NB4 (cell line): ENCODE results near the gene DPP10.

Source experiments
- TF ChIP-seq, protein P1 (sequence below): IDR thresholded peaks from one replicate; pipeline ENCODE4 v1.5.1; 2012; ENCODE audit warnings: low read depth, low read length
- TF ChIP-seq, protein P2 (sequence below): IDR thresholded peaks from 2 replicates; pipeline ENCODE4 v1.6.1; 2011; ENCODE audit warnings: low read depth, low read length

DNA sequence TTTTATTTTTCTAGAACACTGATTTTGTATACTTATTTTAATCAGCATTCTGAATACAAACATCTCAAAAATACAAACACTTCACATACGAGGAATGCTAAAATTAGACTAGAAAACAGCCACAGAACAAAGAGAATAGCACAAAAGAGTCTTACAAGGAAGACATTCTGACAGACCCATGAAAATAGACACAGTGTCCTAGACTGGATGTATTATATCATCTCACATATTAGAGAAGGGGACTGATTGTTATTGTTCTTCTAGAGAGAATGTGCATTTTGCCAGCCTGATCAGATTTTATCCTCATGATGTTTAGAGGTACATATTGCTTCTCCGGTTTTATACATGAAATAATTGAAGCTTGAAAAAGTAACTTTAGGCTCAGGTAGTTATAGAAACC lies 357.9 kb downstream of the DPP10 start:
- TF ChIP-seq, protein P1, sequence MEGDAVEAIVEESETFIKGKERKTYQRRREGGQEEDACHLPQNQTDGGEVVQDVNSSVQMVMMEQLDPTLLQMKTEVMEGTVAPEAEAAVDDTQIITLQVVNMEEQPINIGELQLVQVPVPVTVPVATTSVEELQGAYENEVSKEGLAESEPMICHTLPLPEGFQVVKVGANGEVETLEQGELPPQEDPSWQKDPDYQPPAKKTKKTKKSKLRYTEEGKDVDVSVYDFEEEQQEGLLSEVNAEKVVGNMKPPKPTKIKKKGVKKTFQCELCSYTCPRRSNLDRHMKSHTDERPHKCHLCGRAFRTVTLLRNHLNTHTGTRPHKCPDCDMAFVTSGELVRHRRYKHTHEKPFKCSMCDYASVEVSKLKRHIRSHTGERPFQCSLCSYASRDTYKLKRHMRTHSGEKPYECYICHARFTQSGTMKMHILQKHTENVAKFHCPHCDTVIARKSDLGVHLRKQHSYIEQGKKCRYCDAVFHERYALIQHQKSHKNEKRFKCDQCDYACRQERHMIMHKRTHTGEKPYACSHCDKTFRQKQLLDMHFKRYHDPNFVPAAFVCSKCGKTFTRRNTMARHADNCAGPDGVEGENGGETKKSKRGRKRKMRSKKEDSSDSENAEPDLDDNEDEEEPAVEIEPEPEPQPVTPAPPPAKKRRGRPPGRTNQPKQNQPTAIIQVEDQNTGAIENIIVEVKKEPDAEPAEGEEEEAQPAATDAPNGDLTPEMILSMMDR: no peak
- TF ChIP-seq, protein P2, sequence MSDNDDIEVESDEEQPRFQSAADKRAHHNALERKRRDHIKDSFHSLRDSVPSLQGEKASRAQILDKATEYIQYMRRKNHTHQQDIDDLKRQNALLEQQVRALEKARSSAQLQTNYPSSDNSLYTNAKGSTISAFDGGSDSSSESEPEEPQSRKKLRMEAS: no peak
